A673 (cell line): ENCODE results near the gene COL20A1.

Experiments
- EZH2 ChIP-seq: fragments of 200-600 bp; sonication (generic); IDR thresholded peaks from 2 replicates; pipeline ENCODE4 v1.6.1; 2017; ENCODE audit warnings: borderline replicate concordance, low read depth, mild to moderate bottlenecking, mixed read lengths, antibody characterized with exemption, low read length; ENCODE audit not compliant: poor library complexity, severe bottlenecking
- TF ChIP-seq, protein P1 (sequence below): fragments of 300-800, 200-600 bp; sonication (generic); conservative IDR thresholded peaks from 2 replicates; pipeline ENCODE4 v1.5.1; 2017; ENCODE audit warnings: low read depth, mild to moderate bottlenecking, antibody characterized with exemption, low read length, moderate library complexity, mixed read lengths

DNA sequence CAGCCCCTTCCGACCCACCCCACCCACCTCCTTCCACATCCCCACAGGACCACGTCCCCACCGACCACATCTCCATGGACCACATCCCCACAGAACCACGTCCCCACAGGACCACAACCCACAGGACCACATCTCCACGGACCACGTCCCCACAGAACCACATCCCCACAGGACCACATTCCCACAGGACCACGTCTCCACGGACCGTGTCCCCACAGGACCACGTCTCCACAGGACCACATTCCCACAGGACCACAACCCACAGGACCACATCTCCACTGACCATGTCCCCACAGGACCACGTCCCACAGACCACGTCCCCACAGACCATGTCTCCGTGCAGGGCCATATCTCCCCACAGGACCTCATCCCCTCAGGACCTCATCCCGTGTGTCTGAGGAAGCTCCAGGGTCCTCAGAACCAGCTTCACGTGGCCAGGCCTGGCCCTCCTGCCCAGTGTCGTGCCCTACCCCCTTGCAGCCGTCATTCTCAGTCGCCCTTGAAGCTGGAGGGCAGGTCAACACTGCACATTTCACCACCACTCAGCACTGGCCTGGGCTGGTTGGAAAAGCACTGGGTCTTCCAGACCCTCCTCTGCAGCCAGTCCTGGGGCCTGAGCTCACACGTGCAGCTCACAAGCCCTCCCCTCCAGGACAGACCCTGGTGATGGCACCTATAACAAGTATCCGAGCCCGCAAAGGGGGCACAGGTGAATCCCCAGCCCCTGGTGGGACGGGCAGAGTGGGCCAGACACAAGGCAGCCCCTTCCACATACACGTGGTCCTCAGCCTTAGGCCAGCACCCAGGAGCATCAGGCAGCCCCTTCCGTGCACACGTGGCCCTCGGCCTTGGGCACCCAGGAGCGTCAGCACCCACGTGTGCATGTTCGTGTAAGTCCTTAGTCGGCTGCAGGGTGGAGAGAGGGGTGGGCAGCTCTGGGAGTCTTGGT is 64.2 kb downstream of the COL20A1 start:
- TF ChIP-seq, protein P1, sequence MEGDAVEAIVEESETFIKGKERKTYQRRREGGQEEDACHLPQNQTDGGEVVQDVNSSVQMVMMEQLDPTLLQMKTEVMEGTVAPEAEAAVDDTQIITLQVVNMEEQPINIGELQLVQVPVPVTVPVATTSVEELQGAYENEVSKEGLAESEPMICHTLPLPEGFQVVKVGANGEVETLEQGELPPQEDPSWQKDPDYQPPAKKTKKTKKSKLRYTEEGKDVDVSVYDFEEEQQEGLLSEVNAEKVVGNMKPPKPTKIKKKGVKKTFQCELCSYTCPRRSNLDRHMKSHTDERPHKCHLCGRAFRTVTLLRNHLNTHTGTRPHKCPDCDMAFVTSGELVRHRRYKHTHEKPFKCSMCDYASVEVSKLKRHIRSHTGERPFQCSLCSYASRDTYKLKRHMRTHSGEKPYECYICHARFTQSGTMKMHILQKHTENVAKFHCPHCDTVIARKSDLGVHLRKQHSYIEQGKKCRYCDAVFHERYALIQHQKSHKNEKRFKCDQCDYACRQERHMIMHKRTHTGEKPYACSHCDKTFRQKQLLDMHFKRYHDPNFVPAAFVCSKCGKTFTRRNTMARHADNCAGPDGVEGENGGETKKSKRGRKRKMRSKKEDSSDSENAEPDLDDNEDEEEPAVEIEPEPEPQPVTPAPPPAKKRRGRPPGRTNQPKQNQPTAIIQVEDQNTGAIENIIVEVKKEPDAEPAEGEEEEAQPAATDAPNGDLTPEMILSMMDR: no peak
- no peak for TF ChIP-seq EZH2
